H1 (cell line): ENCODE data around the gene PPP1R12B. TPM values are rescaled to one million over a fixed set of nuclear protein-coding genes. Genes with fewer than 3 reads are reported as not detected.
"Not testable (repeated sequence)": the region's sequence is repeated elsewhere in the genome, so short reads cannot be mapped to it uniquely, and the experiment has no call there.

Source experiments
- CTCF ChIA-PET: fragments of 300-600 bp; sonication (Branson Sonifier 250); formaldehyde crosslinking; loops from one replicate; lab custom pipeline; 2021; ENCODE audit not compliant: partially characterized antibody; lab: Charles Lee
- POLR2A ChIA-PET: fragments of 300-600 bp; sonication (Branson Sonifier 250); formaldehyde crosslinking; loops from one replicate; lab custom pipeline; 2021; ENCODE audit warnings: inconsistent platforms; ENCODE audit not compliant: partially characterized antibody; lab: Charles Lee
- DNase-seq, 2 experiments: peaks; one replicate each; pipeline versions ENCODE4 v3.0.0 to v3.0.0-alpha.2; 2010 to 2022; ENCODE audit warnings: low spot score in 2 of 2, low read depth in 1 of 2, mixed read lengths in 1 of 2
- FAIRE-seq: peaks from 2 replicates; lab custom pipeline; 2011; peaks lifted over from hg19 to GRCh38; lab: Jason Lieb, UNC
- H2AFZ ChIP-seq: 2 replicates; pipeline ENCODE4 v1.8.1; 2012; ENCODE audit warnings: low read length, inconsistent platforms
- H2AK5ac ChIP-seq: 2 replicates; pipeline ENCODE4 v1.6.1; 2013; ENCODE audit warnings: low read depth, low read length
- H2BK120ac ChIP-seq: replicated peaks from 2 replicates; pipeline ENCODE3; 2013; ENCODE audit warnings: low read depth, low read length, inconsistent platforms
- H2BK12ac ChIP-seq: 2 replicates; pipeline ENCODE4 v1.6.1; 2013; ENCODE audit warnings: low read depth, low read length
- H2BK15ac ChIP-seq: 2 replicates; pipeline ENCODE4 v1.6.1; 2013; ENCODE audit warnings: low read length
- H2BK20ac ChIP-seq: 2 replicates; pipeline ENCODE4 v1.6.1; 2013; ENCODE audit warnings: low read length
- H2BK5ac ChIP-seq: 2 replicates; pipeline ENCODE4 v1.6.1; 2013; ENCODE audit warnings: low read depth, low read length
- H3K14ac ChIP-seq: 2 replicates; pipeline ENCODE4 v1.6.1; 2013; ENCODE audit warnings: inconsistent platforms; ENCODE audit not compliant: insufficient read length
- H3K18ac ChIP-seq: 2 replicates; pipeline ENCODE4 v1.6.1; 2013; ENCODE audit warnings: low read length; ENCODE audit errors: extremely low read depth
- H3K23ac ChIP-seq: 2 replicates; pipeline ENCODE4 v1.6.1; 2013; ENCODE audit warnings: inconsistent platforms; ENCODE audit not compliant: insufficient read length
- H3K23me2 ChIP-seq: 2 replicates; pipeline ENCODE4 v1.6.1; 2013; ENCODE audit warnings: low read depth, low read length
- H3K27ac ChIP-seq: 2 replicates; pipeline ENCODE4 v1.6.1; 2011; ENCODE audit warnings: low read depth, low read length, inconsistent platforms
- H3K27me3 ChIP-seq, 4 experiments: replicated peaks in 1 of 4; 1 replicate in 1 of 4; 2 replicates in 3 of 4; pipeline versions ENCODE4 v1.6.1 to v1.8.1; 2011 to 2013; ENCODE audit warnings: low read length in 3 of 4, mild to moderate bottlenecking in 3 of 4, inconsistent platforms in 2 of 4, mixed read lengths in 2 of 4, moderate library complexity in 1 of 4; ENCODE audit not compliant: control insufficient read depth in 3 of 4, insufficient read depth in 3 of 4; ENCODE audit errors: extremely low read depth in 1 of 4
- H3K36me3 ChIP-seq, 4 experiments: 2 replicates each; pipeline versions ENCODE4 v1.6.1 to v1.8.1; 2011 to 2013; ENCODE audit warnings: mild to moderate bottlenecking in 4 of 4, low read length in 3 of 4, moderate library complexity in 2 of 4, control low read depth in 1 of 4, inconsistent platforms in 1 of 4; ENCODE audit not compliant: insufficient read depth in 4 of 4, control insufficient read depth in 2 of 4
- H3K4ac ChIP-seq: replicated peaks from 2 replicates; pipeline ENCODE3; 2013; ENCODE audit warnings: low read length, low read depth, mixed read lengths, inconsistent platforms; ENCODE audit not compliant: insufficient read length
- H3K4me1 ChIP-seq, 4 experiments: replicated peaks in 1 of 4; 1 replicate in 1 of 4; 2 replicates in 3 of 4; pipeline versions ENCODE4 v1.6.1 to v1.8.1; 2011 to 2013; ENCODE audit warnings: low read length in 3 of 4, inconsistent platforms in 2 of 4, mixed read lengths in 1 of 4; ENCODE audit not compliant: insufficient read depth in 4 of 4, control insufficient read depth in 3 of 4
- H3K4me2 ChIP-seq, 2 experiments: 2 replicates each; pipeline versions ENCODE4 v1.6.1 to v1.8.1; 2011 to 2013; ENCODE audit warnings: low read depth in 2 of 2, low read length in 2 of 2, control low read depth in 1 of 2, inconsistent platforms in 1 of 2, mild to moderate bottlenecking in 1 of 2; ENCODE audit not compliant: insufficient read depth in 1 of 2
- H3K4me3 ChIP-seq, 4 experiments: fragments of 200-600, 300-600 bp in 1 of 4; sonication (generic), shearing (Covaris generic), sonication (Bioruptor Twin) in 1 of 4; 2 replicates each; pipeline versions ENCODE4 v1.5.1 to v1.8.1; 2011 to 2016; ENCODE audit warnings: low read length in 4 of 4, low read depth in 3 of 4, control low read depth in 2 of 4, inconsistent platforms in 2 of 4, mild to moderate bottlenecking in 2 of 4, mixed read lengths in 1 of 4, moderate library complexity in 1 of 4; ENCODE audit not compliant: insufficient read depth in 2 of 4; ENCODE audit errors: extremely low read depth in 1 of 4
- H3K56ac ChIP-seq: replicated peaks from 2 replicates; pipeline ENCODE3; 2013; ENCODE audit warnings: low read depth, mild to moderate bottlenecking, mixed read lengths, low read length, inconsistent platforms; ENCODE audit not compliant: insufficient read length
- H3K79me1 ChIP-seq: 2 replicates; pipeline ENCODE4 v1.6.1; 2013; ENCODE audit warnings: low read depth, low read length, control low read depth
- H3K79me2 ChIP-seq, 2 experiments: 2 replicates each; pipeline versions ENCODE4 v1.6.1 to v1.8.1; 2012 to 2013; ENCODE audit warnings: low read length in 2 of 2, mild to moderate bottlenecking in 2 of 2, inconsistent platforms in 1 of 2; ENCODE audit not compliant: insufficient read depth in 2 of 2, control insufficient read depth in 1 of 2
- H3K9ac ChIP-seq, 4 experiments: replicated peaks in 1 of 4; 1 replicate in 1 of 4; 2 replicates in 3 of 4; pipeline versions ENCODE4 v1.6.1 to v1.8.1; 2011 to 2013; ENCODE audit warnings: low read depth in 3 of 4, low read length in 3 of 4, control low read depth in 2 of 4, mild to moderate bottlenecking in 2 of 4, moderate library complexity in 2 of 4, inconsistent platforms in 1 of 4; ENCODE audit errors: extremely low read depth in 1 of 4
- H3K9me3 ChIP-seq, 2 experiments: 2 replicates each; pipeline versions ENCODE4 v1.6.1 to v1.8.1; 2012 to 2013; ENCODE audit warnings: mild to moderate bottlenecking in 2 of 2, moderate library complexity in 2 of 2, control low read depth in 1 of 2, inconsistent platforms in 1 of 2, low read depth in 1 of 2, low read length in 1 of 2, mixed read lengths in 1 of 2; ENCODE audit not compliant: insufficient read depth in 2 of 2
- H4K20me1 ChIP-seq, 2 experiments: replicated peaks in 1 of 2; 2 replicates each; pipeline versions ENCODE3 to v1.8.1; 2011 to 2013; ENCODE audit warnings: inconsistent platforms in 2 of 2, low read length in 2 of 2, mild to moderate bottlenecking in 1 of 2; ENCODE audit not compliant: insufficient read depth in 2 of 2, control insufficient read depth in 1 of 2
- H4K5ac ChIP-seq: 2 replicates; pipeline ENCODE4 v1.6.1; 2013; ENCODE audit warnings: low read length, low read depth, mixed read lengths, inconsistent platforms; ENCODE audit not compliant: insufficient read length
- H4K8ac ChIP-seq: 2 replicates; pipeline ENCODE4 v1.8.0; 2013; ENCODE audit warnings: mild to moderate bottlenecking, moderate library complexity, low read length, inconsistent platforms; ENCODE audit not compliant: insufficient read depth; ENCODE audit errors: extremely low read depth
- H4K91ac ChIP-seq: replicated peaks from 2 replicates; pipeline ENCODE3; 2013; ENCODE audit warnings: low read length, mixed read lengths, inconsistent platforms; ENCODE audit not compliant: insufficient read length
- whole genome bisulfite sequencing, 2 experiments: shearing (Covaris generic) in 1 of 2; methylation state at CpG; one replicate each; pipeline versions ENCODE4 v1.1.6 to v1.1.7; 2013 to 2015; ENCODE audit warnings: low lambda C conversion rate in 2 of 2, mixed read lengths in 2 of 2, inconsistent platforms in 1 of 2, low coverage in 1 of 2, missing lambda C conversion rate in 1 of 2; ENCODE audit not compliant: insufficient replicate concordance in 2 of 2, insufficient coverage in 1 of 2, insufficient read length in 1 of 2; ENCODE audit errors: extremely low coverage in 1 of 2, missing lambda C conversion rate in 1 of 2; 5-methylcytosine and 5-hydroxymethylcytosine counted together
- polyA plus RNA-seq, 7 experiments: library from polyadenylated mRNA; depleted of rRNA in 3 of 7; stranded (reverse) in 5 of 7; unstranded in 2 of 7; fragments of >200 nt in 5 of 7; fragments of 200-250 nt in 2 of 7; gene quantifications; 1 replicate in 5 of 7; 2 replicates in 1 of 7; 4 replicates in 1 of 7; pipeline versions ENCODE4 v1.2.1 to v1.2.3, GENCODE V29; 2011 to 2013; ENCODE audit warnings: missing spikeins in 2 of 7, mixed read lengths in 2 of 7
- total RNA-seq: library from RNA; stranded (reverse); fragmentation: NEBNext Ultra II Directional; extraction: Animal tissue kit (Norgen Biotek cat#: 25700); gene quantifications from 2 replicates; pipeline ENCODE4 v1.2.1, GENCODE V29; 2021

The PPP1R12B gene
- total and polyA plus RNA-seq, 2 of the 8 experiments (the other 6 are each of a cell fraction or from before 2014, with no cell fraction given): 7.9 to 18.7 TPM

DNA sequence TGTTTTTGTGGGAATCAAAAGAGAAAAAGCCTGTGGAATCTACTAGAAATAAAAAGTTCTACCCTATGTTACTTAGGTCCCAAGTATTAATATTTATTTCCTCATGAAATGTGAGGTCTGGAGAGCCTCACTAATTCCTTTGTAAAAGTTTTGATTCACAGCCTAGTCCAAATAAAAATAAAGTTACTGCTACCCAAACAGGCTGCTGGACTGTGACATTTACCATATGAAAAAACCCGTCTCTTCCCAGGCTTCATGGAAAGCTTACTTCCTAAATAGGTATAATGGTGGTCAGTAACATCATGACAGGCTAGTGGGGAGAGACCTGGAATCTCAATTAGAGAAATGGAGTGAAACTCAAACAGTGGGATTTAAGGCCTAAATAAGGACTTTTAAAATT, 201.6 kb downstream of the PPP1R12B start:
- H3K14ac ChIP-seq, H3K79me2 ChIP-seq, H2AFZ ChIP-seq, H3K36me3 ChIP-seq, H3K4me3 ChIP-seq, H3K9me3 ChIP-seq, H2BK12ac ChIP-seq, H2BK15ac ChIP-seq, DNase-seq, H4K5ac ChIP-seq, H4K91ac ChIP-seq, H2BK20ac ChIP-seq, H3K18ac ChIP-seq, H3K9ac ChIP-seq, H3K4me1 ChIP-seq, H4K8ac ChIP-seq, H2AK5ac ChIP-seq, H3K4me2 ChIP-seq, H2BK5ac ChIP-seq, H3K23ac ChIP-seq, H2BK120ac ChIP-seq, H3K27me3 ChIP-seq, H3K23me2 ChIP-seq, FAIRE-seq, H3K4ac ChIP-seq, H4K20me1 ChIP-seq, H3K56ac ChIP-seq, H3K27ac ChIP-seq, POLR2A ChIA-PET, H3K79me1 ChIP-seq: not testable (repeated sequence)
- WGBS, 2 experiments: 83% methylated on average over 1 of the region's 1 CpG; no CpG with 5 or more reads in 1 of the 2 experiments
- CTCF ChIA-PET: interaction anchor here (1.2 to 2.3 kb wide), 3 partner anchors 22 to 50 kb away, joined by 3 to 5 read pairs (median 5); no protein-coding TSS in a partner anchor
